WTC11 (cell line): ENCODE results near the gene SYK. TPM values are rescaled to one million over a fixed set of nuclear protein-coding genes. Genes with fewer than 3 reads are reported as not detected.

ENCODE experiments used
- ATAC-seq: fragments of 200-7000 bp; cut with Tn5 transposase; 2 replicates; pipeline ENCODE4 v1.10.0; 2021; ENCODE audit warnings: mild to moderate bottlenecking, moderate library complexity
- CTCF ChIA-PET: fragments of 300-600 bp; sonication (Branson Sonifier 250); formaldehyde crosslinking; loops from one replicate; lab custom pipeline; 2021; ENCODE audit warnings: antibody characterized with exemption; lab: Charles Lee
- POLR2A ChIA-PET: fragments of 350-600 bp; sonication (Branson Sonifier 250); formaldehyde crosslinking; loops from one replicate; lab custom pipeline; 2021; ENCODE audit warnings: antibody characterized with exemption; lab: Charles Lee
- DNase-seq: peaks from one replicate; pipeline ENCODE4 v3.0.0; 2021; ENCODE audit warnings: low spot score
- H3K27ac Mint-ChIP-seq: 2 replicates; pipeline ENCODE4 v1.8.0; 2021; ENCODE audit warnings: mixed read lengths
- H3K27me3 Mint-ChIP-seq: 2 replicates; pipeline ENCODE4 v1.8.0; 2021; ENCODE audit warnings: low read depth, mild to moderate bottlenecking, moderate library complexity, mixed read lengths
- H3K36me3 Mint-ChIP-seq: 2 replicates; pipeline ENCODE4 v1.8.0; 2021; ENCODE audit warnings: mixed read lengths
- H3K4me1 Mint-ChIP-seq: 2 replicates; pipeline ENCODE4 v1.8.0; 2022; ENCODE audit warnings: mixed read lengths
- H3K4me3 Mint-ChIP-seq: 2 replicates; pipeline ENCODE4 v1.8.0; 2021; ENCODE audit warnings: mild to moderate bottlenecking, moderate library complexity, mixed read lengths
- H3K9me3 Mint-ChIP-seq: 2 replicates; pipeline ENCODE4 v1.8.0; 2021; ENCODE audit warnings: mixed read lengths
- AFF4 ChIP-seq: sonication (generic); formaldehyde crosslinking; IDR thresholded peaks from 2 replicates; pipeline ENCODE4 v1.8.1; 2023; ENCODE audit warnings: mild to moderate bottlenecking, missing genetic modification reagents, borderline replicate concordance
- AR ChIP-seq: fragments of 250-450 bp; sonication (Bioruptor Pico); IDR thresholded peaks from 2 replicates; pipeline ENCODE4 v1.9.0; 2021; ENCODE audit warnings: mild to moderate bottlenecking
- ARID4B ChIP-seq: sonication (generic); formaldehyde crosslinking; IDR thresholded peaks from 2 replicates; pipeline ENCODE4 v1.8.0; 2023; ENCODE audit warnings: missing genetic modification reagents, mild to moderate bottlenecking, borderline replicate concordance
- CBFB ChIP-seq: sonication (generic); formaldehyde crosslinking; IDR thresholded peaks from 2 replicates; pipeline ENCODE4 v1.8.1; 2022; ENCODE audit warnings: mild to moderate bottlenecking, low read depth, missing genetic modification reagents
- FOXK1 ChIP-seq: sonication (generic); formaldehyde crosslinking; IDR thresholded peaks from 2 replicates; pipeline ENCODE4 v1.8.0; 2022; ENCODE audit warnings: mild to moderate bottlenecking, moderate library complexity, missing genetic modification reagents
- GABPB1 ChIP-seq: sonication (generic); formaldehyde crosslinking; IDR thresholded peaks from 2 replicates; pipeline ENCODE4 v1.8.1; 2023; ENCODE audit warnings: mild to moderate bottlenecking, missing genetic modification reagents
- HMGA2 ChIP-seq: fragments of 250-450 bp; sonication (Bioruptor Pico); IDR thresholded peaks from 2 replicates; pipeline ENCODE4 v1.4.0; 2021; ENCODE audit warnings: mild to moderate bottlenecking, moderate library complexity
- KAT7 ChIP-seq: sonication (generic); formaldehyde crosslinking; IDR thresholded peaks from 2 replicates; pipeline ENCODE4 v1.8.1; 2023; ENCODE audit warnings: missing genetic modification reagents, mild to moderate bottlenecking, borderline replicate concordance
- MYBL2 ChIP-seq: sonication (generic); formaldehyde crosslinking; IDR thresholded peaks from 2 replicates; pipeline ENCODE4 v1.8.1; 2023; ENCODE audit warnings: mild to moderate bottlenecking, moderate library complexity, missing genetic modification reagents
- NR1H2 ChIP-seq: sonication (generic); formaldehyde crosslinking; IDR thresholded peaks from 2 replicates; pipeline ENCODE4 v1.9.0; 2021; ENCODE audit warnings: mild to moderate bottlenecking, moderate library complexity, missing genetic modification reagents
- OVOL2 ChIP-seq: fragments of 250-450 bp; sonication (Bioruptor Pico); IDR thresholded peaks from 2 replicates; pipeline ENCODE4 v1.9.0; 2021; ENCODE audit warnings: mild to moderate bottlenecking, borderline replicate concordance
- PRRX2 ChIP-seq: fragments of 250-450 bp; sonication (Bioruptor Pico); IDR thresholded peaks from 2 replicates; pipeline ENCODE4 v1.8.0; 2021; ENCODE audit warnings: mild to moderate bottlenecking
- SOX15 ChIP-seq: fragments of 250-450 bp; sonication (Bioruptor Pico); IDR thresholded peaks from 2 replicates; pipeline ENCODE4 v1.9.0; 2021; ENCODE audit warnings: mild to moderate bottlenecking
- SP1 ChIP-seq: sonication (generic); formaldehyde crosslinking; conservative IDR thresholded peaks from 2 replicates; pipeline ENCODE4 v1.8.1; 2022; ENCODE audit warnings: missing genetic modification reagents
- ZMAT4 ChIP-seq: fragments of 250-450 bp; sonication (Bioruptor Pico); IDR thresholded peaks from 2 replicates; pipeline ENCODE4 v1.9.0; 2021; ENCODE audit warnings: mild to moderate bottlenecking
- ZNF121 ChIP-seq: sonication (generic); formaldehyde crosslinking; IDR thresholded peaks from 2 replicates; pipeline ENCODE4 v1.8.0; 2023; ENCODE audit warnings: missing genetic modification reagents
- ZNF317 ChIP-seq: sonication (generic); formaldehyde crosslinking; IDR thresholded peaks from 2 replicates; pipeline ENCODE4 v1.8.1; 2023; ENCODE audit warnings: low read depth, mild to moderate bottlenecking, moderate library complexity, missing genetic modification reagents, borderline replicate concordance
- total RNA-seq: library from RNA; stranded (reverse); gene quantifications from 3 replicates; pipeline ENCODE4 v1.2.3, GENCODE V29; 2021
- TF ChIP-seq, protein P1 (sequence below): sonication (generic); formaldehyde crosslinking; IDR thresholded peaks from 2 replicates; pipeline ENCODE4 v1.8.1; 2023; ENCODE audit warnings: mild to moderate bottlenecking, missing genetic modification reagents, moderate library complexity
- TF ChIP-seq, protein P2 (sequence below): sonication (generic); formaldehyde crosslinking; IDR thresholded peaks from 2 replicates; pipeline ENCODE4 v1.8.1; 2022; ENCODE audit warnings: mild to moderate bottlenecking, missing genetic modification reagents, moderate library complexity, borderline replicate concordance
- TF ChIP-seq, protein P3 (sequence below): sonication (generic); formaldehyde crosslinking; IDR thresholded peaks from 2 replicates; pipeline ENCODE4 v1.8.0; 2022; ENCODE audit warnings: mild to moderate bottlenecking, missing genetic modification reagents

The SYK gene
- total RNA-seq, 1 experiment from 2014 or later = 7.4 TPM

- H3K4me1 Mint-ChIP-seq = peaks cover 8% of the 10 kb centered on the region
- ChIA-PET CTCF (no interaction called here), POLR2A (no interaction called here)
- peaks cover 29% of the 10 kb centered on the region for H3K36me3 Mint-ChIP-seq
- ATAC-seq = no peak
- no peak overlapping the region for H3K4me3 Mint-ChIP-seq
- peaks cover 48% of the 10 kb centered on the region for H3K9me3 Mint-ChIP-seq
- TF ChIP-seq AFF4 (CRISPR knock-in tag) (no peak), SOX15 (CRISPR knock-in tag) (no peak), ZNF121 (CRISPR knock-in tag) (no peak), PRRX2 (no peak), MYBL2 (CRISPR knock-in tag) (no peak), KAT7 (CRISPR knock-in tag) (no peak), NR1H2 (CRISPR knock-in tag) (no peak), SP1 (CRISPR knock-in tag) (no peak), ARID4B (CRISPR knock-in tag) (no peak), OVOL2 (CRISPR knock-in tag) (no peak), GABPB1 (no peak), ZMAT4 (CRISPR knock-in tag) (no peak), HMGA2 (CRISPR knock-in tag) (no peak), CBFB (CRISPR knock-in tag) (no peak), FOXK1 (no peak), ZNF317 (CRISPR knock-in tag) (no peak), AR (no peak)
- TF ChIP-seq, protein P1, sequence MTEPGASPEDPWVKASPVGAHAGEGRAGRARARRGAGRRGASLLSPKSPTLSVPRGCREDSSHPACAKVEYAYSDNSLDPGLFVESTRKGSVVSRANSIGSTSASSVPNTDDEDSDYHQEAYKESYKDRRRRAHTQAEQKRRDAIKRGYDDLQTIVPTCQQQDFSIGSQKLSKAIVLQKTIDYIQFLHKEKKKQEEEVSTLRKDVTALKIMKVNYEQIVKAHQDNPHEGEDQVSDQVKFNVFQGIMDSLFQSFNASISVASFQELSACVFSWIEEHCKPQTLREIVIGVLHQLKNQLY (CRISPR knock-in tag) = no peak
- TF ChIP-seq, protein P2, sequence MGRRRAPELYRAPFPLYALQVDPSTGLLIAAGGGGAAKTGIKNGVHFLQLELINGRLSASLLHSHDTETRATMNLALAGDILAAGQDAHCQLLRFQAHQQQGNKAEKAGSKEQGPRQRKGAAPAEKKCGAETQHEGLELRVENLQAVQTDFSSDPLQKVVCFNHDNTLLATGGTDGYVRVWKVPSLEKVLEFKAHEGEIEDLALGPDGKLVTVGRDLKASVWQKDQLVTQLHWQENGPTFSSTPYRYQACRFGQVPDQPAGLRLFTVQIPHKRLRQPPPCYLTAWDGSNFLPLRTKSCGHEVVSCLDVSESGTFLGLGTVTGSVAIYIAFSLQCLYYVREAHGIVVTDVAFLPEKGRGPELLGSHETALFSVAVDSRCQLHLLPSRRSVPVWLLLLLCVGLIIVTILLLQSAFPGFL (CRISPR knock-in tag) = no peak
- TF ChIP-seq, protein P3, sequence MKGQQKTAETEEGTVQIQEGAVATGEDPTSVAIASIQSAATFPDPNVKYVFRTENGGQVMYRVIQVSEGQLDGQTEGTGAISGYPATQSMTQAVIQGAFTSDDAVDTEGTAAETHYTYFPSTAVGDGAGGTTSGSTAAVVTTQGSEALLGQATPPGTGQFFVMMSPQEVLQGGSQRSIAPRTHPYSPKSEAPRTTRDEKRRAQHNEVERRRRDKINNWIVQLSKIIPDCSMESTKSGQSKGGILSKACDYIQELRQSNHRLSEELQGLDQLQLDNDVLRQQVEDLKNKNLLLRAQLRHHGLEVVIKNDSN (CRISPR knock-in tag) = no peak
- 0 out of 2 replicates have a peak, but pooled peaks cover 4% of the 10 kb centered on the region for H3K27me3 Mint-ChIP-seq
- no peak overlapping the region for H3K27ac Mint-ChIP-seq
- no peak for DNase-seq
These were observed 24.0 kb downstream of the SYK start for GRCh38 chr9:90825586-90825985.
